GM12864 (cell line): ENCODE data around the gene PLXDC1.

Experiments
- DNase-seq: peaks from one replicate; pipeline ENCODE4 v3.0.0-alpha.2; 2011; ENCODE audit warnings: low read depth
- H3K4me3 ChIP-seq: 2 replicates; pipeline ENCODE4 v1.5.1; 2011; ENCODE audit warnings: mild to moderate bottlenecking, low read depth, low read length, control low read depth
- TF ChIP-seq, protein P1 (sequence below): IDR thresholded peaks from 2 replicates; pipeline ENCODE4 v1.5.1; 2011; ENCODE audit warnings: low read depth, mild to moderate bottlenecking, moderate library complexity, low read length, control low read depth, inconsistent platforms; ENCODE audit errors: missing control alignments

Gene PLXDC1

DNA sequence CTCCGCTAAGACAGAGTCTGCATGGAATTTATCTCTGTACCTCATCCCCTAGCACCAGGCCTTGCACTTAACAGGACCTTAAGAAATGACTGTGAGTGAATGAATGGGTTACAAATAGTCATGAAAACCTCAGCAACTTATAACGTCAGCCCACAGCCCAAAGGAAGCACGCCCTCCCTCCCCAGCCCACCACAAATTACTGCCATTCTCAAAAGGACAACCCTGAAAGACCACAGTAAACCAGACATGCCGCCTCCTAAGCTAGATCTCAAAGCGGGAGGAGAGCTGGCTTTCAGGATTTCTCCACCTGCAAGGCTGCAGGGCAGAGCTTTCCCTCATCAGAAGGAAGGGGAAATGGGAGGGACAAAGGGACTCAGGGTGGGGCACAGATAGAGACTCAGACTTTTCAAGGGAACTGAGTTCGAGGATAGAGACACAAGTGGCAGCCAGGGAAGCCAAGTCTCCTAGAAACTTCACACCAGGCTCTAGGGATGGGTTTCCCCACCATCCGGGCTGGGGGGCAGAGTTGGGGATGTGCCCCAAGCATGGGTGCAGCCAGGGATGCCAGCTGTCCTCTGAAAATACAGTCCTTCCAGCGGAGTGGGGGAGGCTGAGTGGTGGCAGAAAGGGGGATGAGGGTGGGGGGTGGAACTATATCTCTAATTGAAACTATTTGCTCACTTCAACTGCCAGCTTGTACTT lies 56.7 kb downstream of the PLXDC1 start:
- no peak for DNase-seq
- TF ChIP-seq, protein P1, sequence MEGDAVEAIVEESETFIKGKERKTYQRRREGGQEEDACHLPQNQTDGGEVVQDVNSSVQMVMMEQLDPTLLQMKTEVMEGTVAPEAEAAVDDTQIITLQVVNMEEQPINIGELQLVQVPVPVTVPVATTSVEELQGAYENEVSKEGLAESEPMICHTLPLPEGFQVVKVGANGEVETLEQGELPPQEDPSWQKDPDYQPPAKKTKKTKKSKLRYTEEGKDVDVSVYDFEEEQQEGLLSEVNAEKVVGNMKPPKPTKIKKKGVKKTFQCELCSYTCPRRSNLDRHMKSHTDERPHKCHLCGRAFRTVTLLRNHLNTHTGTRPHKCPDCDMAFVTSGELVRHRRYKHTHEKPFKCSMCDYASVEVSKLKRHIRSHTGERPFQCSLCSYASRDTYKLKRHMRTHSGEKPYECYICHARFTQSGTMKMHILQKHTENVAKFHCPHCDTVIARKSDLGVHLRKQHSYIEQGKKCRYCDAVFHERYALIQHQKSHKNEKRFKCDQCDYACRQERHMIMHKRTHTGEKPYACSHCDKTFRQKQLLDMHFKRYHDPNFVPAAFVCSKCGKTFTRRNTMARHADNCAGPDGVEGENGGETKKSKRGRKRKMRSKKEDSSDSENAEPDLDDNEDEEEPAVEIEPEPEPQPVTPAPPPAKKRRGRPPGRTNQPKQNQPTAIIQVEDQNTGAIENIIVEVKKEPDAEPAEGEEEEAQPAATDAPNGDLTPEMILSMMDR = no peak
- H3K4me3 ChIP-seq = no peak overlapping the region

DNA sequence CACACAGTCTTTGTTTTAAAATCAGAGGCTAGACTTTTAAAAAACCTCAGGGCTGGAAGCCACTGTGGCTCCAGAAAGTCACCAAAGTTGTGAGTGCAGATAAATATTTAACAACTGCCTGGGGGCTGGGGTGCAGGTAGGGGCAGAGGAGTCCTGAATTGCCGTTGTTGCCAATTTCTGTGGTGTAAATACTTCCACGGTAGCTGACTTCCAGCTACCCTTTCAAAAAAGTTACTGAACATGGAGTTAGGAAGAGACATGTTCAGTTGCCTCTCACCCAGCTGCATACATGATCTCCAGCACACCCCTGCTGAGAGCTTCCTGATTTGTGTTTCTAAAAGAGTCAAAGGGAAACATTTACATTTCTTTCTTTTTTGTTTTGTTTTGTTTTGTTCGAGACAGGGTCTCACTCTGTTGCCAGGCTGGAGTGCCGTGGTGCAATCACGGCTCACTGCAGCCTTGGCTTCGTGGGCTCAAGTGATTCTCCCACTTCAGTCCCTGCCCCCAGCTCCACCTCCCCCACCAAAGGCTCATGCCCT lies 58.7 kb downstream of the PLXDC1 start:
- TF ChIP-seq, protein P1 = no peak
- H3K4me3 ChIP-seq = no peak overlapping the region
- DNase-seq = no peak

DNA sequence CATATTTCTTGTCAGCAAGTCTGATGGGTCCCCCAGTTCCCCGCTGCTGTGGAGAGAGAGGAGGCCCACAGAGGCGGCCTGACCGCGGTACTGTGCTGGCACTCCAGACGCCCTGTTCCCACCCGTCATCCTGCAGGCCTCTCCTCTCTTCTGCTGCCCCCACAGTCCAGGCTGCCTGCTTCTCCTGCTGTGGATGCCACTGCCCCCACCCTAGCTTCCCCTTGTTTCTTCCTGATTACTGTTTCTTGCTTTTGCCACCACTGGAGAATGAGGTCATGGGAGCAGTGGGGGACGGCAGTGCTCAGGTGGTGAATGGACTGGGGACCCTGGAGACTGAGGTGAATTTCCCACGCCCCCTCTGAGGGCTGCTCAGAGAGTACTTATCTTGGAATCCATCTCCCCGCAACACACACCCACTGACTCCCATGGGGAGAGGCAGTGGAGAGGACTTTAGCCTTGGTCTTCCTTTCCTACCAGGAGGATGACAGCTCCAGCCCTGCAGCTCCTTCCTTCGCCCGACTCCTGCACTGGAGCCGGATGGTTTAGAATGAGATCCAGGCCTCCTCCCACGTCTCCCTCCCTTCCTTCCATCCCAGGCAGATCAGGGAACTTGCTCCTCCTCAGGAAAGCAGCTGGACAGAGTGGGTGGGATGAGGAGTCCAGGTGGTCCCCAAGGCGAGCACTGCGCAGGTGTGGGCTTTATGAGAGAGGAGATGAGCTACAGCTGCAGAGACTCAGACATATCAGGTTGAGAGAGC lies 60.4 kb downstream of the PLXDC1 start:
- no peak for DNase-seq
- no peak overlapping the region for H3K4me3 ChIP-seq
- TF ChIP-seq, protein P1 = no peak

- TF ChIP-seq, protein P1 = no peak
- DNase-seq = no peak
- no peak overlapping the region for H3K4me3 ChIP-seq
Measured at GRCh38 chr17:39090400-39090799, 61.0 kb downstream of the PLXDC1 start.

DNA sequence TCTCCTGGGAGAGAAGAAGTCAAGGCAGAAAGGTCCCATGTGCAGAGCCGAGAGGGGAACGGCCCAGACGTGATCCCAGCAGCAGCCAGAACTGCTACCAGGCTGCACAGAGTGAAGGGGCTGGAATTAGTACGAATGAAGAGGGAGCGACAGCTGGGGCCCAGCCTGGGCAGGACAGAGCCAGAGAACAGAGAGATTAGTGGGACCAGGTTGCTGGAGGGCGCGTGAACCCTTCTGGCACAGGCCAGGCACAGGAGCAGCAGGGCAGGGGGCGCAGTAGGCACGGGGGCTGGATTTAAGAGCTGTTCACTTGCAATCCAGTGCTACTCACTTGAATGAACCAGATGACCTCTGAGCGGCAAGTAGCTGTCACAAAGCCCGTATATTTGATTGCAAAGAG lies 66.9 kb downstream of the PLXDC1 start:
- DNase-seq = no peak
- TF ChIP-seq, protein P1 = no peak
- H3K4me3 ChIP-seq = no peak overlapping the region

DNA sequence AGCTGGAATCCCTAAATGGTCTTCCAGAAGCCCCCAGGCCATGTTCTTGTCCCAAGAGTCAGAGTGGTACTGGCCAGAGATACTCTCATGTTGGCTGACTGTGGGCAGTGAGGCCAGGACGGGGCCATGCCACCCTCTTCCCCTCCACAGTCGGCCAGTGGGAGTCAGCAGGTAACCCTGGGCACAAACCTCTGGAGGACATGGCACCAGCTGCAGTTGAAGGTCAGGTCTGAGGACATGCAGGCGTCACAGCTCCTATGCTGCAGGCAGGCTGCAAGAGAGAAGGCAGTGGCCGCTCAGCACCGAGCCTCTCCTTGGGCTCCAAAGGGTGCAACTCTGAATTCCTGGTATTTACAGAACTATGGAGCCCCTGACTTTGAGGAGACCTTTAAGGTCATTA lies 68.2 kb downstream of the PLXDC1 start:
- no peak overlapping the region for H3K4me3 ChIP-seq
- TF ChIP-seq, protein P1 = no peak
- no peak for DNase-seq

DNA sequence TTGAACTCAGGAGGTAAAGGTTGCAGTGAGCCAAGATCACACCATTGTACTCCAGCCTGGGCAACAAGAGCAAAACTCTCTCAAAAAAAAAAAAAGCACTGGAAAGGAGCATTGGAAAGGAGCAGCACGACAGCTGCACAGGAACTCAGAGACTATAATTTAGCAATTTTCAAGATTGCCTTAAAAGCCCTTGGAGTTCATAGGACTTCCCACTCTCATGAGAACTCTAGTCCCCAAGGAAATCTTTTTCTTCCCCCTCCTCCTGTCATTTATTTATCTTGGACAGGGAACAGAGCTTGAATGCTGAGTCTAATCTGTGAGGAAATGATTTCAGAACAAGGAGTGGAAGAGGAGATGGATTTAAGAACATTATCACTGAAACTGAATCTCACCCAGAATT lies 69.0 kb downstream of the PLXDC1 start:
- DNase-seq = no peak
- TF ChIP-seq, protein P1 = no peak
- H3K4me3 ChIP-seq = no peak overlapping the region
